Activated CD4-positive, alpha-beta T cell treated with anti-CD3 and anti-CD28 coated beads, Interleukin-2, amount 10 ng/mL, durations not matched to agents 7 days and 5 days (primary cell): ENCODE data around the gene SLC30A5. TPM values are rescaled to one million over a fixed set of nuclear protein-coding genes. Genes with fewer than 3 reads are reported as not detected.
A peak's percentile ranks its signal among the peaks of the same experiment; 100 is the strongest.
"Not testable (repeated sequence)": the region's sequence is repeated elsewhere in the genome, so short reads cannot be mapped to it uniquely, and the experiment has no call there.

Source experiments
- CTCF ChIA-PET: fragments of 350-600 bp; sonication (Branson Sonifier 250); formaldehyde crosslinking; loops from one replicate; lab custom pipeline; 2021; ENCODE audit warnings: antibody characterized with exemption; lab: Charles Lee
- POLR2A ChIA-PET: fragments of 350-600 bp; sonication (Branson Sonifier 250); formaldehyde crosslinking; loops from one replicate; lab custom pipeline; 2021; ENCODE audit warnings: antibody characterized with exemption; lab: Charles Lee
- DNase-seq: peaks from one replicate; pipeline ENCODE4 v3.0.0-alpha.2; 2020
- H3K27ac Mint-ChIP-seq: one replicate; pipeline ENCODE4 v1.8.0; 2021; ENCODE audit warnings: mild to moderate bottlenecking, moderate library complexity, mixed read lengths
- H3K27me3 Mint-ChIP-seq: one replicate; pipeline ENCODE4 v1.8.0; 2021; ENCODE audit warnings: mixed read lengths
- H3K36me3 Mint-ChIP-seq: one replicate; pipeline ENCODE4 v1.8.0; 2021; ENCODE audit warnings: low read depth, mixed read lengths
- H3K4me1 Mint-ChIP-seq: one replicate; pipeline ENCODE4 v1.8.0; 2021; ENCODE audit warnings: mixed read lengths
- H3K4me3 Mint-ChIP-seq: one replicate; pipeline ENCODE4 v1.8.0; 2021; ENCODE audit warnings: mild to moderate bottlenecking, moderate library complexity, mixed read lengths
- H3K9me3 Mint-ChIP-seq: one replicate; pipeline ENCODE4 v1.8.0; 2021; ENCODE audit warnings: mixed read lengths
- total RNA-seq, 2 experiments: library from RNA; stranded (reverse); gene quantifications; one replicate each; pipeline ENCODE4 v1.2.3, GENCODE V29; 2021

Gene SLC30A5
- total RNA-seq, 2 experiments from 2014 or later, result 40.2 to 50.5 TPM

DNA sequence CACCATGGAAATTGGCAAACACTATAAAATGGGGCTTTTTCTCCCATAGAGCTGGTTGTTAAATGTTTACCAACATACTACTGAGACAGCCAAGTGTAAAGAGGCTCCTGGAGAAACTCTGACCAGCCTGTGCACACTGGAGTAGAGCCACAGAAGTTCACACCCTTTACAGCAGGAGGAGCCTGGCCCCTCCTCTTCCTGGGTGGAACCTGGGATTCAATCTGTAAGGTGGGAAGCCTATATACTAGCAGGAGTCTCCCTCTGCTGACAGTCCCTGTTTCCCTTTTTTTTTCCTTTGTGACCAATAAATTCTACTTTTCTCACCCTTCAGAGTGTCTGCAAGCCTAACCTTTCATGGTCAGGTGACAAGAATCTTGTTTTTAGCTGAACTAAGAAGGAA lies 10.4 kb upstream of the SLC30A5 start:
- Mint-ChIP-seq H3K36me3 (no peaks in the 10 kb centered on the region), H3K4me1 (peaks cover 20% of the 10 kb centered on the region), H3K27me3 (no peaks in the 10 kb centered on the region), H3K9me3 (no peaks in the 10 kb centered on the region), H3K4me3 (no peak overlapping the region), H3K27ac (no peak overlapping the region)
- ChIA-PET POLR2A (interaction anchor here (1.3 kb wide), 1 partner anchor 10 kb away, joined by 3 read pairs; the partner anchor contains the start of gene SLC30A5), CTCF (interaction anchor here (3.3 kb wide), 1 partner anchor 10 kb away, joined by 24 read pairs; the partner anchor contains the start of gene SLC30A5)
- no peak for DNase-seq

DNA sequence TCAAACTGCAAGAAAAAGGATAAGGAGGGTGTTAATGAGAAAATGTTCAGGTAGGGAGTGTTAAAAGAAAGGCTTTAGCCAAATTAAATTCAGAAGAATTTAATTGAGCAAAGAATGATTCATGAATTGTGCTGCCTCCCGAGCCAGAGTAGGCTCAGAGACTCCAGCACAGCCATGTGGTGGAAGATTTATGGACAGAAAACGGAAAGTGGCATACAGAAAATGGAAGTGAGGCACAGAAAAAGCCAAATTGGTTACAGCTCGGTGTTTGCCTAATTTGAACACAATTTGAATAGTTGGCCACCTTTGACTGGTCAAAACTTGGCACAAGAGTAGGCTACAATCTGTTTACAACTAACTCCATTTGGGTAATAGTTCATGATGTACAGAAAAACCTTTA lies 9.6 kb upstream of the SLC30A5 start:
- POLR2A ChIA-PET, result no interaction called here
- Mint-ChIP-seq H3K36me3 (no peaks in the 10 kb centered on the region), H3K4me3 (no peak overlapping the region), H3K27me3 (no peaks in the 10 kb centered on the region), H3K4me1 (peaks cover 16% of the 10 kb centered on the region), H3K27ac (no peak overlapping the region), H3K9me3 (no peaks in the 10 kb centered on the region)
- no peak for DNase-seq
- CTCF ChIA-PET, result interaction anchor here (3.3 kb wide), 1 partner anchor 9 kb away, joined by 24 read pairs; the partner anchor contains the start of gene SLC30A5

DNA sequence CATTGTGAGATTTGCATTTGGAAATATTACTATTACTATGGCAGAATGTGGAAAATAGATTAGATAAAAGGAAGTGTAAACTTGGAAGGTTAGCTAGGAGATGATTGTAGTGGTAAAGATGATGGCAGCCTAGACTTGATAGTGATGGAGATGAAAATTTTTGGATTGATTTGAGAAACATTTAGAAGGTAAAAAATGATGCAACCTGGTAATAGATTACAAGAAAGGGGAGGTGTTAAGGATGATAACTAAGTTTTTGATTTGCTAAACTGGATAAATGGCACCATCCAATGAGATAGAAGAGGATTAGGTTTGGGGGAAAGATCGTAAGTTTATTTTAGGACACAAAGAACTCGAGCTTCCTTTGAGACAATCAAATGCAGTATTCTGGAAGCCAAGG lies 8.9 kb upstream of the SLC30A5 start:
- H3K36me3 Mint-ChIP-seq, result no peaks in the 10 kb centered on the region
- ChIA-PET POLR2A (no interaction called here), CTCF (interaction anchor here (3.3 kb wide), 1 partner anchor 8 kb away, joined by 24 read pairs; the partner anchor contains the start of gene SLC30A5)
- H3K4me1 Mint-ChIP-seq, result peaks cover 15% of the 10 kb centered on the region
- no peaks in the 10 kb centered on the region for H3K27me3 Mint-ChIP-seq
- DNase-seq, result no peak
- H3K4me3 Mint-ChIP-seq, result no peak overlapping the region
- H3K9me3 Mint-ChIP-seq, result no peaks in the 10 kb centered on the region
- no peak overlapping the region for H3K27ac Mint-ChIP-seq

DNA sequence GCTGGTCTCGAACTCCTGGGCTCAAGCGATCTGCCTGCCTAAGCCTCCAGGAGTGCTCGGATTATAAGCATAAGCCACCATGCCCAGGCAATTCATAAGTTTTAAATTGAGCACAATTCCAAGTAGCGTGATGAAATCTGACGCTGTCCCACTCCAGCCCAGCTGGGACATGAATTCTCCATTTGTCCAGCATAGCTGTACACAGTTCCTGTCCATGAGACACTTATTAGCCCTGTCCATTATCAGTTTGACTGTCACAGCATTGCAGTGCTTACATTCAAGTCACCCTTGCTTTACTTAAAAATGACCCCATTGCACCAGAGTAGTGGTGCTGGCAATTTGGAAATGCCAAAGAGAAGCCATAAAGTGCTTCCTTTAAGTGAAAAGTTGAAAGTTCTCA lies 7.6 kb upstream of the SLC30A5 start:
- no peak overlapping the region for H3K27ac Mint-ChIP-seq
- POLR2A ChIA-PET, result no interaction called here

DNA sequence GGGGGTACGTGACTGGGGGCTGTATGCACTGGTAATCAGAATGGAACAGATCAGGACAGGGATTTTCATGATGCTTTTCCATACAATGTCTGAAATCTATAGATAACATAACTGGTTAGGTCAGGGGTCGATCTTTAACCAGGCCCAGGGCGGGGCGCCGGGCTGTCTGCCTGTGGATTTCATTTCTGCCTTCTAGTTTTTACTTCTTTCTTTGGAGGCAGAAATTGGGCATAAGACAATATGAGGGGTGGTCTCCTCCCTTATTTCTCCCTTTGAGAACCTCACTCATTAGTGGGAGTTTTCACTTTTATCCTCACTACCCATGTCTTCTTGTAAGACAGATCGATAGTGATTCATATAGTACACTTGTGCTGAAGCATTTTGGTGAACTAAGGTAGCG lies 5.8 kb upstream of the SLC30A5 start:
- H3K4me3 Mint-ChIP-seq, H3K9me3 Mint-ChIP-seq, POLR2A ChIA-PET, CTCF ChIA-PET, H3K27me3 Mint-ChIP-seq, H3K27ac Mint-ChIP-seq, DNase-seq, H3K36me3 Mint-ChIP-seq: not testable (repeated sequence)
- peaks cover 18% of the 10 kb centered on the region for H3K4me1 Mint-ChIP-seq

More for the DNA sequence above, 7.6 kb upstream of the SLC30A5 start:
- CTCF ChIA-PET, result no interaction called here
- H3K9me3 Mint-ChIP-seq, result no peaks in the 10 kb centered on the region
- H3K27me3 Mint-ChIP-seq, result no peaks in the 10 kb centered on the region
- H3K4me3 Mint-ChIP-seq, result no peak overlapping the region
- no peaks in the 10 kb centered on the region for H3K36me3 Mint-ChIP-seq
- DNase-seq, result no peak
- H3K4me1 Mint-ChIP-seq, result peaks cover 17% of the 10 kb centered on the region

DNA sequence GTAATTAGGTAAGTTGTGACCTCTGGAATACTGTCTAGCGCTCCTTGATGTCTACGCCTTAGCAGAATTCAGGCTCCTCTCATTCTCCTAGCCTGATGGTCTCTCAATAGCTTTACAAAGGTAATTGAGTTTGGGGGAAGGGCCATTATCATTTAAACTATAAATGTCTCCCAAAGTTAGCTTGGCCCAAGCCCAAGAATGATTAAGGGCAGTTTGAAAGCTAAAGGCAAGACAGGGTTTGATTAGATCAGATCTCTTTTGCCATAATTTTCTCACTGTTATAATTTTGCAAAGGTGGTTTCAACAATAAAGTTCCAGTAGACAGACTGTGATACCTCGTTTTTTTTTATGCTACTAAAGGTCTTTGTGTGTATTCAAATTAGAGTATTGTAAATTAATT lies 3.7 kb upstream of the SLC30A5 start:
- Mint-ChIP-seq H3K36me3 (no peaks in the 10 kb centered on the region), H3K4me1 (peaks cover 11% of the 10 kb centered on the region), H3K4me3 (no peak overlapping the region), H3K27ac (no peak overlapping the region), H3K27me3 (no peaks in the 10 kb centered on the region), H3K9me3 (no peaks in the 10 kb centered on the region)
- no peak for DNase-seq
- ChIA-PET POLR2A (no interaction called here), CTCF (interaction anchor here (1.0 to 1.1 kb wide), 2 partner anchors 12 to 22 kb away, joined by 3 to 4 read pairs; no protein-coding TSS in a partner anchor)

DNA sequence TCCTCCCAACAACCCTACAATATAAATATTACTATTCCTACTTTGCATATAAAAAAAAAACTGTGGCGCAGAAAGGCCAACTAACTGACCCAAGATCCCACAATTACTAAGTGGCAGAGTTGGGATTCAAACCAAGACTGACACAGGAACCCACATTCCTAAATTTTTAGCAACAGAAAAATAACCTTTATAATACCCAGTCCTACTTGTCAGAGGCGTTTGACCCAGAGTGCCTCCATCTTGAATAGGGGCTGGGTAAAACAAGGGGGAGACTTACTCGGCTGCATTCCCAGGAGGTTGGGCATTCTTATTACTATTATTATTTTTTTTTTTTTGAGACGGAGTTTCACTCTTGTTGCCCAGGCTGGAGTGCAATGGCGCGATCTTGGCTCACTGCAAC lies 2.0 kb upstream of the SLC30A5 start:
- H3K27me3 Mint-ChIP-seq, result no peaks in the 10 kb centered on the region
- H3K4me1 Mint-ChIP-seq, result peaks cover 24% of the 10 kb centered on the region
- ChIA-PET CTCF (no interaction called here), POLR2A (no interaction called here)
- no peak overlapping the region for H3K27ac Mint-ChIP-seq
- H3K36me3 Mint-ChIP-seq, result peaks cover 8% of the 10 kb centered on the region
- H3K9me3 Mint-ChIP-seq, result no peaks in the 10 kb centered on the region
- no peak overlapping the region for H3K4me3 Mint-ChIP-seq
- no peak for DNase-seq

DNA sequence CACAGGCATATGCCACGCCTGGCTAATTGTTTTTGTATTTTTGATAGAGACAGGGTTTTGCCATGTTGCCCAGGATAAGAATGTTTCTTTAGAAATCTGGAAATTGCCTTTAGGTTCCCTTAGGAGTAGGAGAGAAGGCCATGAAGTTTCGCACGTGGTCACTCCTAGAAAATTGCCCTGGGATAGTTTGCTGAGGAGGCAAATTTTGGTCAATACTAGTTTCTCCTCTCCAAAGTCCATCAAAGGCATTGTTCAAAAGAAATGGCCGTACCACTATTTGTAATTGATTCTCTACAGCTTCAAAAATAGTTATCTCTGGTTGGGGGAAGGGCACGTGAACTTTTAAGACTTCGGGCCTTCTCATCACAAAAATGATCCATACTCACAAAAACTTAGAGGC lies 845 bp upstream of the SLC30A5 start:
- CTCF ChIA-PET, result interaction anchor here (0.5 to 2.2 kb wide), 32 partner anchors 9 to 669 kb away, joined by 3 to 24 read pairs (median 4); partner anchors contain the start of genes CCDC125, CCNB1, CDK7 and CENPH
- Mint-ChIP-seq H3K9me3 (no peaks in the 10 kb centered on the region), H3K36me3 (peaks cover 15% of the 10 kb centered on the region), H3K4me1 (peaks cover 32% of the 10 kb centered on the region), H3K27ac (peak overlapping the region; percentile 95), H3K4me3 (no peak overlapping the region), H3K27me3 (no peaks in the 10 kb centered on the region)
- POLR2A ChIA-PET, result interaction anchor here (1.6 kb wide), 1 partner anchor 10 kb away, joined by 3 read pairs; no protein-coding TSS in a partner anchor
- DNase-seq, result no peak

DNA sequence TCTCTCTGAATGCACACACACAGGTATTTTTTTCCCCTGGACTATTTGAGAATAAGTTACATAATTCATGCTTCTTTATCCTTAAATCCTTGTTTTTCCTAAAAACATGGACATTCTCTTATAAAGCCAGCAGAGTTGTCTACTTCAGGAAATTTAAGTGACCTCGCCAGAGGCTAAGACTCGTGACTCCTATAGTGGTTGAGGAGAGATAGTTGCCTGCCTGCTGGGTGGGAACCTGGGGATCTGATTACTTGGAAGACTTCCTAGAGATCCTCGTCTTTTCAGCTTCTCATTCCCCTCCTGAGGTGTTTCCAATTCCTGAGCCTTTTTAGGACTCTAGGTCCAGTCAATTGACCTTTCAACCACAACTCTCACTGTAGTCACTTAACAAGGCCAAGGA lies 5.5 kb downstream of the SLC30A5 start:
- POLR2A ChIA-PET, result no interaction called here
- Mint-ChIP-seq H3K4me3 (no peak overlapping the region), H3K4me1 (peaks cover 34% of the 10 kb centered on the region), H3K9me3 (no peaks in the 10 kb centered on the region), H3K36me3 (peaks cover 34% of the 10 kb centered on the region), H3K27me3 (no peaks in the 10 kb centered on the region), H3K27ac (no peak overlapping the region)
- CTCF ChIA-PET, result no interaction called here
- DNase-seq, result no peak

DNA sequence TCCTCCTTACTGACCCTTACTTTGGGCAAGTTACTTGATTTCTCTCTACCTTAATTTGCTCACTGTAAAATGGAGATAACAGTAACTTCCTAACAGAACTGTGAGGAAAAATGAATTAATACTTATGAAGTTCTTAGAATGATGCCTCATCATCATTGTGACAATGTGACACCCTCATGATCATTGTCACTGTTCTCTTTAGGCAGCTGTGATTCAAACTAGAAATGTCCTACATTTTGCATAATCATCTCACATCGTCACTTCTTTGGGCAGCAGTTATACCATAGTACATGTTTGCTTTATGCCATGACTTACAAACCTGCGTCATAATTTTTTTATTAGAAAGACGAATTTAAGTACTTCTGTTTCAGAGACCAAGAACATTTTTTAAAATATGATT lies 9.7 kb downstream of the SLC30A5 start:
- ChIA-PET CTCF (interaction anchor here (1.5 kb wide), 1 partner anchor 10 kb away, joined by 4 read pairs; the partner anchor contains the start of gene SLC30A5), POLR2A (no interaction called here)
- Mint-ChIP-seq H3K4me1 (peaks cover 7% of the 10 kb centered on the region), H3K4me3 (no peak overlapping the region), H3K27ac (no peak overlapping the region), H3K9me3 (no peaks in the 10 kb centered on the region), H3K27me3 (no peaks in the 10 kb centered on the region), H3K36me3 (peaks cover 33% of the 10 kb centered on the region)
- DNase-seq, result no peak

DNA sequence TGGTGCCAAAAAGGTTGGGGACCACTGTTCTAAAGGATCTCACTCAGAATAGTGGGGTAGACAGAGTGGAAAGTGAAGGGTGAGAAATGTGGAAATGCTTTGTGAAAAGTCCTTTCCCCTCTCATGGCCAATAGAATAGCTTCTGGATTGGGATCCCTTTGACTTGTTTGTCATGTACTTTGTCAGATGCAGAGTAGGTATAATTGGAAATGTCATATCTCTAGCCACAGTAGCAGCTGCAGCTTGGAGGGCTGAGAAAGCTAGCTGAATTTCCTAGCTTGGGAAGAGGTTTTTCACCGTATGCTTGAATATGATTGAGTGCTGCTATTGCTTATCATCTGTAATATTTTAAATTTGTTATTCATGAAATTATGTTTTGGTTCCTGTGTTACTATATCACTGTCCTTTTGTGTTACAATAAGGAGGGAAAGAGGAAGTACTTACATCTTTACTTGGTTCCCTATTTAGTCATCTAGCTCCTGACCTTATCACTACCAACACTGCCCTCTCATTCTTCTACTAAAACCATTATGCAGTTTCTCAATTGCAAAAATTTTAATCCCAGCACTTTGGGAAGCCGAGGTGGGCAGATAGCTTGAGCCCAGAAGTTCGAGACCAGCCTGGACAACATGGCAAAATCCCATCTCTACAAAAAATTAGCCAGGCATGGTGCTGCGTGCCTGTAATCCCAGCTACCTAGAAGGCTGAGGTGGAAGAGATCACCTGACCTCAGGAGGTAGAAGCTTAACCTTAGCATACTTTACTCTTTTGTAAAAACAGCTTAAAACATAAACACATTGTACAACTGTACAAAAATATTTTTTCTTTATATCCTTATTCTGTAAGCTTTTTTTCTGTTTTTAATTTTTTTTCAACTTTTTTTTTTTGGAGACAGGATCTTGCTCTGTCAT lies 12.4 kb downstream of the SLC30A5 start:
- ChIA-PET POLR2A (no interaction called here), CTCF (interaction anchor here (1.1 to 1.5 kb wide), 2 partner anchors 13 to 228 kb away, joined by 3 to 8 read pairs; partner anchors contain the start of gene SLC30A5)
- Mint-ChIP-seq H3K9me3 (peaks cover 4% of the 10 kb centered on the region), H3K27me3 (no peaks in the 10 kb centered on the region), H3K27ac (no peak overlapping the region), H3K36me3 (peaks cover 42% of the 10 kb centered on the region), H3K4me1 (no peaks in the 10 kb centered on the region), H3K4me3 (no peak overlapping the region)
- no peak for DNase-seq

DNA sequence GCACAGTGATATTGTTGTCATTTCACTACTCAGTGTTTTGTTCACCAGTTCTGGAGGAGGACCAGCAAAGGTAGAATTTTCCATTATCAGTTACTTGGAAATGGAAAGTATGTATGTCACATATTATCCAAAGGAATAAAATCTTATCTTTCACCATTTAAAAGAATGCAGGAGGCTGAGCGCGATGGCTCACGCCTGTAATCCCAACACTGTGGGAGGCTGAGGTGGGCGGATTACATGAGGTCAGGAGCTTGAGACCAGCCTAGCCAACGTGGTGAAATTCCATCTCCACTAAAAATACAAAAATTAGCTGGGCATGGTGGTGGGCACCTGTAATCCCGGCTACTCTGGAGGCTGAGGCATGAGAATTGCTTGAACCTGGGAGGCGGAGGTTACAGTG lies 14.6 kb downstream of the SLC30A5 start:
- POLR2A ChIA-PET, H3K27me3 Mint-ChIP-seq, H3K27ac Mint-ChIP-seq, DNase-seq, H3K4me1 Mint-ChIP-seq, H3K9me3 Mint-ChIP-seq, H3K4me3 Mint-ChIP-seq, CTCF ChIA-PET: not testable (repeated sequence)
- peaks cover 41% of the 10 kb centered on the region for H3K36me3 Mint-ChIP-seq

DNA sequence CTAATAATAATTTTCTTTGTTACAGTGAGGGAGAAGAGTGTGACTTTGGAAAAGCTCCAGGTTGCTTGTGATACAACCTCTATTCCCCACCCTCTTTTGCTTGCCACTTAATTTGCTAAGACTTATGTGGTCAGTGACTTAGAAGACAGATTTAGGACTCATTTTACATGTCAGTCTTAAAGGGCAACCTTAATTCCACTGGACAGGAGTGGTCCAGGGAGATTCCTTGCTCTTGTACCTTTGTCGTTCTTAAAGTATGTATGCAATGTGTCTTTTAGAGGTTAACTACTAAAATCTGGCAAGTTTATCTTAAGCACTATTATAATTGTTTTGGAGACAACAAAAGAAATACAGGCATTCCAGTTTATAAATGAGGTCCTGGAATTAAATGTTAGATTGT lies 20.0 kb downstream of the SLC30A5 start:
- POLR2A ChIA-PET, result no interaction called here
- H3K9me3 Mint-ChIP-seq, result peaks cover 4% of the 10 kb centered on the region

More for the DNA sequence above, 20.0 kb downstream of the SLC30A5 start:
- CTCF ChIA-PET, result interaction anchor here (1.2 kb wide), 1 partner anchor 20 kb away, joined by 7 read pairs; the partner anchor contains the start of gene SLC30A5
- Mint-ChIP-seq H3K4me1 (no peaks in the 10 kb centered on the region), H3K4me3 (no peak overlapping the region), H3K36me3 (peaks cover 39% of the 10 kb centered on the region), H3K27ac (no peak overlapping the region), H3K27me3 (no peaks in the 10 kb centered on the region)
- DNase-seq, result no peak
